SU-DHL-6 (cell line): ENCODE measurements around the gene ABCC8.

ENCODE experiments used
- H2AFZ ChIP-seq: fragments of 200-600 bp; sonication (generic); 2 replicates; pipeline ENCODE4 v1.6.1; 2014; ENCODE audit warnings: low read depth, mild to moderate bottlenecking, moderate library complexity, mixed read lengths, antibody characterized with exemption, low read length; ENCODE audit not compliant: severe bottlenecking
- H3F3A ChIP-seq: fragments of 200-600 bp; shearing (Covaris generic); 2 replicates; pipeline ENCODE4 v1.6.0; 2016; ENCODE audit warnings: antibody characterized with exemption, mild to moderate bottlenecking; ENCODE audit not compliant: insufficient read depth
- H3K27ac ChIP-seq: fragments of 200-600 bp; sonication (generic); 2 replicates; pipeline ENCODE4 v1.5.1; 2016; ENCODE audit warnings: low read depth, mild to moderate bottlenecking, low read length, moderate library complexity, mixed read lengths
- H3K27me3 ChIP-seq: fragments of 200-600 bp; sonication (generic), shearing (Covaris generic); 2 replicates; pipeline ENCODE4 v1.6.0; 2014; ENCODE audit warnings: mild to moderate bottlenecking, low read length
- H3K36me3 ChIP-seq: fragments of 200-600 bp; sonication (generic); 2 replicates; pipeline ENCODE4 v1.6.1; 2014; ENCODE audit warnings: mild to moderate bottlenecking, low read length, mixed read lengths
- H3K4me2 ChIP-seq: fragments of 300-600, 200-600 bp; shearing (Covaris generic), sonication (generic); 2 replicates; pipeline ENCODE4 v1.6.0; 2014; ENCODE audit warnings: low read length, low read depth, mild to moderate bottlenecking; ENCODE audit not compliant: poor library complexity, severe bottlenecking
- H3K4me3 ChIP-seq: fragments of 200-600 bp; sonication (generic); 2 replicates; pipeline ENCODE4 v1.5.1; 2014; ENCODE audit warnings: antibody characterized with exemption, low read length, mild to moderate bottlenecking, mixed read lengths; ENCODE audit not compliant: insufficient read depth, poor library complexity, severe bottlenecking
- H3K79me2 ChIP-seq: fragments of 200-600 bp; sonication (generic); 2 replicates; pipeline ENCODE4 v1.6.1; 2014; ENCODE audit warnings: mild to moderate bottlenecking, low read length, moderate library complexity; ENCODE audit not compliant: insufficient read depth
- H3K9ac ChIP-seq: fragments of 200-600 bp; sonication (generic); 2 replicates; pipeline ENCODE4 v1.7.0; 2014; ENCODE audit warnings: mild to moderate bottlenecking, low read length
- H3K9me2 ChIP-seq: fragments of 200-600 bp; sonication (generic); replicated peaks from 2 replicates; pipeline ENCODE4 v1.6.1; 2014; ENCODE audit warnings: low read length; ENCODE audit not compliant: insufficient read depth
- H3K9me3 ChIP-seq: fragments of 200-600 bp; sonication (generic); 2 replicates; pipeline ENCODE4 v1.6.1; 2014; ENCODE audit warnings: low read length, mixed read lengths; ENCODE audit not compliant: insufficient read depth
- H4K20me1 ChIP-seq: fragments of 200-600 bp; sonication (generic); 2 replicates; pipeline ENCODE4 v1.6.1; 2014; ENCODE audit warnings: low read depth, mild to moderate bottlenecking, antibody characterized with exemption, low read length, moderate library complexity, mixed read lengths
- EZH2phosphoT487 ChIP-seq: fragments of 200-600 bp; sonication (generic), shearing (Covaris generic); conservative IDR thresholded peaks from 2 replicates; pipeline ENCODE4 v1.6.1; 2018; ENCODE audit warnings: mild to moderate bottlenecking, antibody characterized with exemption, low read length, moderate library complexity, mixed read lengths
- TF ChIP-seq, protein P1 (sequence below): fragments of 200-600 bp; sonication (generic); IDR thresholded peaks from one replicate; pipeline ENCODE4 v1.5.1; 2017; ENCODE audit warnings: antibody characterized with exemption, mild to moderate bottlenecking, low read length, moderate library complexity; ENCODE audit not compliant: insufficient read depth, poor library complexity, severe bottlenecking

ABCC8 gene

DNA sequence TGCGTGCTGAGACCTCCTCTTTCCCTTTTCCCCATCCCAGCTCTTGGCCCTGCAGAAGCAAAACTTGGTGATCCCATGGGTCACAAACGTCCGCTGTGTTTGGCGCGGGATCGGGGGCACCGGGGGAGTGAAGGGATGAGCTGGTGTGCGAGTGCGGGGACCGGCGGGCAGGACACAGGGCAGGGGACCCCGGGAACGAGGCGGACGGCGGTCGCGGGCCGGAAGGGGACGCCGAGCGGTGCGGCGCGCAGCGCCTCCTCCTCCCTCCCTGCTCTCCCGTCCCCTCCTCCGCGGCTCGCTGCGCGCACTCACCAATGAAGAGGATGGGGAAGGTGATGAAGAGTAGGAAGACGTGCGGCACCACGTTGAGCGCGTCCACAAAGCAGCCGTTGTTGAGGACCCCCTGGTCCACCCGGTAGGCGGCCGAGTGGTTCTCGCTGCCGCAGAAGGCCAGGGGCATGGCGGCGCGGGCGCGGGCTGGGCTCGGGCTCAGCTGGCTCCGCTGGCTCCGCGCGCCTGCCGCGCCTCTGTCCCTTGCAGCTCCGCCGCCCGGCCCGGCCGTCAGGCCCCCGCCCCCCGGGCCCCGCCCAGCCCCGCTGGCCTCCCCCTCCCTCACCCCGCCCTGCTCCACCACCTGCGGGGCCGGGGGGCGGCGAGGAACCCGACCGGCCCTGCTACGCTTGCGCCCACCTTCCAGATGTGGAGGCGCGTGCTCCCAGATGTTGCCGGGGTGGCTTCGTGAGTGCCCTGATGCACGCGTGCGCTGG lies at the start of gene ABCC8:
Gene ABCC8, minus strand, starts transcription at position 529 of the 767 bp plus-strand sequence. Its CDS starts 69 bp downstream, at position 460.
- no peaks in the 10 kb centered on the region for H3K36me3 ChIP-seq
- TF ChIP-seq, protein P1, sequence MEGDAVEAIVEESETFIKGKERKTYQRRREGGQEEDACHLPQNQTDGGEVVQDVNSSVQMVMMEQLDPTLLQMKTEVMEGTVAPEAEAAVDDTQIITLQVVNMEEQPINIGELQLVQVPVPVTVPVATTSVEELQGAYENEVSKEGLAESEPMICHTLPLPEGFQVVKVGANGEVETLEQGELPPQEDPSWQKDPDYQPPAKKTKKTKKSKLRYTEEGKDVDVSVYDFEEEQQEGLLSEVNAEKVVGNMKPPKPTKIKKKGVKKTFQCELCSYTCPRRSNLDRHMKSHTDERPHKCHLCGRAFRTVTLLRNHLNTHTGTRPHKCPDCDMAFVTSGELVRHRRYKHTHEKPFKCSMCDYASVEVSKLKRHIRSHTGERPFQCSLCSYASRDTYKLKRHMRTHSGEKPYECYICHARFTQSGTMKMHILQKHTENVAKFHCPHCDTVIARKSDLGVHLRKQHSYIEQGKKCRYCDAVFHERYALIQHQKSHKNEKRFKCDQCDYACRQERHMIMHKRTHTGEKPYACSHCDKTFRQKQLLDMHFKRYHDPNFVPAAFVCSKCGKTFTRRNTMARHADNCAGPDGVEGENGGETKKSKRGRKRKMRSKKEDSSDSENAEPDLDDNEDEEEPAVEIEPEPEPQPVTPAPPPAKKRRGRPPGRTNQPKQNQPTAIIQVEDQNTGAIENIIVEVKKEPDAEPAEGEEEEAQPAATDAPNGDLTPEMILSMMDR: no peak
- no peak for TF ChIP-seq EZH2phosphoT487
- no peaks in the 10 kb centered on the region for H3F3A ChIP-seq
- H4K20me1 ChIP-seq: no peaks in the 10 kb centered on the region
- no peaks in the 10 kb centered on the region for H3K79me2 ChIP-seq
- no peak within 1 kb of the TSS for H3K9ac ChIP-seq
- H3K4me3 ChIP-seq: no peak within 1 kb of the TSS
- H3K27me3 ChIP-seq: no peaks in the 10 kb centered on the region
- no peak within 1 kb of the TSS for H3K27ac ChIP-seq
- no peaks in the 10 kb centered on the region for H3K9me2 ChIP-seq
- no peak within 1 kb of the TSS for H3K4me2 ChIP-seq
- H3K9me3 ChIP-seq: no peaks in the 10 kb centered on the region
- H2AFZ ChIP-seq: no peak within 1 kb of the TSS

DNA sequence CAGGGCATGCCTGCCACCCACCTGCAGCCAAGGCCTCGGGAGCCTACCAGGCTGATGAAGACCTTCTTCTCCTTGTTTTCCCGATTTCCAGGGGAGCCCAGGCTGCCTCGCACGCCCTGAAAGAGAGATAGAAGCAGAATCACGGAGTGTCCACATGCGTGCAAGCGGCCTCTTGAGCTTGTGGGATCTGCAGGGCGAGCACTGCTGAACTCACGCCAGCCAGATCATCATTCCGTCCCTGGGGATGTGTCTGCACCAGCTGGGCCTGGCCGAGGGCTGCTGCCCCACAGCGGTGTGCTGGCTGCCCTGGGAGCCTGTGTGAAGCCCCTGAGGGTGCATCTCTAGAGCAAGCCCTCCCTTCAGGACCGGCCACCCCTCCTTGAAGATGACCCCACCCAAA lies 49.7 kb upstream of the ABCC8 start:
- H3K27me3 ChIP-seq: no peaks in the 10 kb centered on the region
- no peaks in the 10 kb centered on the region for H3F3A ChIP-seq
- no peak overlapping the region for H3K9ac ChIP-seq
- H3K9me2 ChIP-seq: no peaks in the 10 kb centered on the region
- no peak overlapping the region for H3K4me2 ChIP-seq
- no peaks in the 10 kb centered on the region for H3K9me3 ChIP-seq
- no peaks in the 10 kb centered on the region for H3K36me3 ChIP-seq
- H4K20me1 ChIP-seq: no peaks in the 10 kb centered on the region
- TF ChIP-seq, protein P1: no peak
- no peak for TF ChIP-seq EZH2phosphoT487
- no peak overlapping the region for H3K4me3 ChIP-seq
- H2AFZ ChIP-seq: no peak overlapping the region
- no peak overlapping the region for H3K27ac ChIP-seq
- no peaks in the 10 kb centered on the region for H3K79me2 ChIP-seq

DNA sequence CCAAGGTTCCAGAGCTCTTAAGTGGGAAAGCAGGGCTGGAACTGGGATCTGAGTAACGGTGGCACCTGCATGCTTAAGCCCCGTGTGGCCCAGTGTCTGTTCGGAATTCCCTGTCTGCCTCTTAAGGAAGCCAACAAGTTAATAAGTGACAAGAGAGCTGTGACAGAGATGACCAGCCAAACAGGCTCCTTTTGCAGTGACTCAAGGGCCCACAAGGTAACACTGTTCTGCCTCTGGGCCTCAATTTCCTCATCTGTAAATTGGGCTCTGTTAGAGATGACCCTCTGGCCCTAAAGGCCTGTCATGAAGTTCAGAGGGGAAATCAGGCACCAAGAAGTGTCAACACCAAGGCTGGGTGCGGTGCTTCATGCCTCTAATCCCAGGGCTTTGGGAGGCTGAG lies 48.9 kb upstream of the ABCC8 start:
- Histone ChIP-seq H3K4me3 (no peak overlapping the region), H3F3A (no peaks in the 10 kb centered on the region), H3K9me2 (no peaks in the 10 kb centered on the region), H3K4me2 (no peak overlapping the region), H3K27me3 (no peaks in the 10 kb centered on the region), H3K27ac (no peak overlapping the region), H2AFZ (no peak overlapping the region), H3K9me3 (no peaks in the 10 kb centered on the region), H3K79me2 (no peaks in the 10 kb centered on the region), H3K9ac (no peak overlapping the region), H3K36me3 (no peaks in the 10 kb centered on the region), H4K20me1 (no peaks in the 10 kb centered on the region)
- TF ChIP-seq EZH2phosphoT487: no peak
- TF ChIP-seq, protein P1: no peak
